HepG2 (cell line): ENCODE measurements around the gene CAMK2D. TPM values are rescaled to one million over a fixed set of nuclear protein-coding genes. Genes with fewer than 3 reads are reported as not detected.

Source experiments
- ATAC-seq: fragments of 200-7000 bp; cut with Tn5 transposase; 3 replicates; pipeline ENCODE4 v1.9.1; 2020; ENCODE audit warnings: mild to moderate bottlenecking, moderate library complexity
- BruUV-seq: library from RNA; stranded (reverse); fragments of 400-500 nt; replicated peaks from 2 replicates; lab custom pipeline; 2021; lab: Mats Ljungman, UMichigan
- CTCF ChIA-PET: fragments of 300-600 bp; formaldehyde crosslinking; extraction: SDS; loops from one replicate; lab custom pipeline; 2021; ENCODE audit warnings: low total read pairs, inconsistent platforms, low intra/inter-chr PET ratio; lab: Yijun Ruan, JAX
- POLR2A ChIA-PET: fragments of 350-600 bp; sonication (Branson Sonifier 250); formaldehyde crosslinking; loops from one replicate; lab custom pipeline; 2020; ENCODE audit warnings: antibody characterized with exemption, inconsistent platforms; lab: Yijun Ruan, JAX
- DNase-seq: peaks from one replicate; pipeline ENCODE4 v3.0.0-alpha.2; 2015; ENCODE audit warnings: low spot score
- FAIRE-seq: peaks from 3 replicates; lab custom pipeline; 2011; peaks lifted over from hg19 to GRCh38; lab: Jason Lieb, UNC
- H2AFZ ChIP-seq: one replicate; pipeline ENCODE4 v1.6.1; 2011; ENCODE audit warnings: low read length, inconsistent platforms
- H3K27ac ChIP-seq: fragments of 300-600 bp; 3 replicates; pipeline ENCODE4 v1.8.0; 2011; ENCODE audit warnings: mixed run types, mild to moderate bottlenecking, mixed read lengths, low read length, inconsistent platforms; ENCODE audit not compliant: insufficient read depth; ENCODE audit errors: extremely low read length
- H3K27me3 ChIP-seq, 2 experiments: fragments of 200-600 bp in 1 of 2; 2 replicates in 1 of 2; 3 replicates in 1 of 2; pipeline versions ENCODE4 v1.6.0 to v1.8.0; 2011; ENCODE audit warnings: low read length in 2 of 2, mild to moderate bottlenecking in 2 of 2, moderate library complexity in 2 of 2, inconsistent platforms in 1 of 2; ENCODE audit not compliant: insufficient read depth in 2 of 2, control insufficient read depth in 1 of 2
- H3K36me3 ChIP-seq, 2 experiments: fragments of 200-600 bp in 1 of 2; replicated peaks in 1 of 2; 2 replicates in 1 of 2; 3 replicates in 1 of 2; pipeline versions ENCODE4 v1.5.1 to v1.8.0; 2011; ENCODE audit warnings: low read length in 2 of 2, inconsistent platforms in 1 of 2; ENCODE audit not compliant: insufficient read depth in 2 of 2, control insufficient read depth in 1 of 2
- H3K4me1 ChIP-seq: 2 replicates; pipeline ENCODE4 v1.5.1; 2012; ENCODE audit warnings: low read length, inconsistent platforms; ENCODE audit not compliant: insufficient read depth
- H3K4me2 ChIP-seq: 2 replicates; pipeline ENCODE4 v1.6.0; 2011; ENCODE audit warnings: low read depth, low read length, inconsistent platforms
- H3K4me3 ChIP-seq, 3 experiments: fragments of 200-600 bp in 1 of 3; sonication (generic), shearing (Covaris generic) in 1 of 3; replicated peaks in 1 of 3; 2 replicates each; pipeline ENCODE4 v1.5.1; 2011 to 2016; ENCODE audit warnings: low read length in 3 of 3, inconsistent platforms in 2 of 3, low read depth in 2 of 3, mild to moderate bottlenecking in 2 of 3, control low read depth in 1 of 3, mixed read lengths in 1 of 3; ENCODE audit not compliant: insufficient read depth in 1 of 3
- H3K79me2 ChIP-seq: one replicate; pipeline ENCODE4 v1.6.1; 2011; ENCODE audit warnings: low read length, inconsistent platforms; ENCODE audit not compliant: insufficient read depth
- H3K9ac ChIP-seq: 2 replicates; pipeline ENCODE4 v1.6.0; 2011; ENCODE audit warnings: mild to moderate bottlenecking, low read depth, low read length, inconsistent platforms; ENCODE audit not compliant: insufficient read depth
- H3K9me3 ChIP-seq: 2 replicates; pipeline ENCODE4 v1.5.1; 2012; ENCODE audit warnings: mild to moderate bottlenecking, low read length
- H4K20me1 ChIP-seq: 2 replicates; pipeline ENCODE4 v1.6.0; 2011; ENCODE audit warnings: inconsistent platforms, mild to moderate bottlenecking, low read length, moderate library complexity; ENCODE audit not compliant: insufficient read depth
- CREB1 ChIP-seq, 2 experiments: fragments of 450-650 bp in 1 of 2; IDR thresholded peaks; 2 replicates each; pipeline ENCODE4 v1.6.1; 2016 to 2017; ENCODE audit warnings: control low read depth in 1 of 2, mild to moderate bottlenecking in 1 of 2, missing compliant biosample characterization in 1 of 2, missing genetic modification characterization in 1 of 2
- GTF2F1 ChIP-seq: fragments of 150-350 bp; IDR thresholded peaks from 2 replicates; pipeline ENCODE4 v1.6.1; 2014; ENCODE audit warnings: low read length
- HNF4G ChIP-seq, 2 experiments: sonication (generic) in 1 of 2; formaldehyde crosslinking in 1 of 2; IDR thresholded peaks; 2 replicates each; pipeline versions ENCODE4 v1.4.0 to v1.6.1; 2011 to 2020; ENCODE audit warnings: borderline replicate concordance in 2 of 2, low read depth in 2 of 2, mild to moderate bottlenecking in 2 of 2, low read length in 1 of 2, missing genetic modification reagents in 1 of 2, moderate library complexity in 1 of 2
- HNRNPUL1 ChIP-seq: fragments of 200-400 bp; formaldehyde crosslinking; IDR thresholded peaks from 2 replicates; pipeline ENCODE4 v1.6.1; 2017; ENCODE audit warnings: low read depth, mild to moderate bottlenecking, low read length, moderate library complexity
- KLF11 ChIP-seq: IDR thresholded peaks from 2 replicates; pipeline ENCODE4 v1.6.1; 2016; ENCODE audit warnings: missing compliant biosample characterization
- MIXL1 ChIP-seq: IDR thresholded peaks from 2 replicates; pipeline ENCODE4 v1.6.1; 2016
- PHF20 ChIP-seq: sonication (generic); formaldehyde crosslinking; IDR thresholded peaks from 2 replicates; pipeline ENCODE4 v1.5.0; 2020; ENCODE audit warnings: mild to moderate bottlenecking, missing genetic modification reagents
- ZBTB49 ChIP-seq: sonication (generic); formaldehyde crosslinking; IDR thresholded peaks from 2 replicates; pipeline ENCODE4 v1.4.0; 2020; ENCODE audit warnings: missing genetic modification reagents, borderline replicate concordance
- ZNF543 ChIP-seq: sonication (generic); formaldehyde crosslinking; IDR thresholded peaks from 2 replicates; pipeline ENCODE4 v1.4.0; 2020; ENCODE audit warnings: mild to moderate bottlenecking, missing genetic modification reagents
- ZNF720 ChIP-seq: sonication (generic); formaldehyde crosslinking; IDR thresholded peaks from 2 replicates; pipeline ENCODE4 v1.4.0; 2020; ENCODE audit warnings: missing genetic modification reagents
- WGBS: methylation state at CpG from one replicate; pipeline ENCODE4 v1.1.6; 2017; ENCODE audit warnings: low lambda C conversion rate; 5-methylcytosine and 5-hydroxymethylcytosine counted together
- in situ Hi-C: cut with HindIII; loops from 2 replicates; pipeline ENCODE4 v1.10.0; 2017; ENCODE audit warnings: low pct_unique_long_range_greater_than_20kb; ENCODE audit not compliant: extremely low pct_ligation_motif_present
- intact Hi-C: fragments of 100-400 bp; cut with micrococcal nuclease; formaldehyde crosslinking; loops from one replicate; pipeline ENCODE4 v1.10.0; 2022; ENCODE audit not compliant: unreplicated experiment
- polyA plus RNA-seq, 8 experiments: library from polyadenylated mRNA; depleted of rRNA in 3 of 8; stranded (reverse) in 7 of 8; unstranded in 1 of 8; fragments of >200 nt; fragmentation: Illumina TruSeq in 4 of 8; extraction: Trizol in 4 of 8; gene quantifications; 2 replicates each; pipeline versions ENCODE4 v1.2.1 to v1.2.3, GENCODE V29; 2011 to 2016; ENCODE audit warnings: low read depth in 4 of 8, missing spikeins in 1 of 8, mixed read lengths in 1 of 8; ENCODE audit not compliant: insufficient read depth in 1 of 8
- total RNA-seq, 5 experiments: library from RNA; depleted of rRNA; stranded (reverse); fragments of >200 nt; fragmentation: Illumina TruSeq; extraction: Trizol; gene quantifications; 2 replicates each; pipeline ENCODE4 v1.2.3, GENCODE V29; 2016; ENCODE audit warnings: low read depth in 1 of 5

CAMK2D gene
- total and polyA plus RNA-seq, 2 of the 13 experiments (the other 11 are each of a cell fraction or from before 2014, with no cell fraction given), result 18.0 to 65.4 TPM

GRCh38 chr4:113537203-113537602 lies 224.3 kb downstream of the CAMK2D start:
- ChIA-PET CTCF (no interaction called here), POLR2A (no interaction called here)
- no peaks in the 10 kb centered on the region for H3K27me3 ChIP-seq
- DNase-seq (no peak), ATAC-seq (no peak)
- intact Hi-C loops, result no loop called here
- H3K9ac ChIP-seq, result no peak overlapping the region
- BruUV-seq, result no TSS peak
- 95% methylated on average over 2 of the region's 2 CpGs for WGBS
- H3K27ac ChIP-seq, result no peak overlapping the region
- H3K4me2 ChIP-seq, result no peak overlapping the region
- no peaks in the 10 kb centered on the region for H3K9me3 ChIP-seq
- H3K79me2 ChIP-seq, result no peaks in the 10 kb centered on the region
- no peaks in the 10 kb centered on the region for H3K4me1 ChIP-seq
- H3K4me3 ChIP-seq, result no peak overlapping the region
- TF ChIP-seq MIXL1, result no peak
- TF ChIP-seq ZBTB49 (CRISPR knock-in tag), result no peak
- TF ChIP-seq GTF2F1, result no peak
- TF ChIP-seq PHF20, result no peak
- no peak for TF ChIP-seq CREB1 (IDR thresholded peaks at IDR 0.05)
- TF ChIP-seq CREB1 (CRISPR knock-in tag; IDR thresholded peaks at IDR 0.05), result no peak
- TF ChIP-seq ZNF720, result no peak
- TF ChIP-seq KLF11 (CRISPR knock-in tag), result no peak
- TF ChIP-seq HNF4G (IDR thresholded peaks at IDR 0.05; ENCODE audit: borderline replicate concordance, low read depth, low read length), result no peak
- TF ChIP-seq HNF4G (CRISPR knock-in tag; IDR thresholded peaks at IDR 0.05; ENCODE audit: borderline replicate concordance, low read depth), result no peak
- TF ChIP-seq ZNF543 (CRISPR knock-in tag), result no peak
- no peak for TF ChIP-seq HNRNPUL1
- TF ChIP-seq, all 625 proteins: peak for 0
- in situ Hi-C loops, result no loop called here
- Histone ChIP-seq H4K20me1 (no peaks in the 10 kb centered on the region), H2AFZ (no peak overlapping the region), H3K36me3 (0 out of 5 replicates have a peak, but pooled peaks cover 0 to 9% of the 10 kb centered on the region in 2 experiments)
- no peak for FAIRE-seq
